Occipital lobe (tissue), 2 donors: ENCODE measurements around the gene PTPN22. TPM values are rescaled to one million over a fixed set of nuclear protein-coding genes. Genes with fewer than 3 reads are reported as not detected.

Experiments used
- DNase-seq: peaks from one replicate; lab custom pipeline; 2025; lab: John Stamatoyannopoulos, UW
- total RNA-seq: library from RNA; depleted of rRNA; stranded (reverse); fragments of >200 nt; gene quantifications from one replicate; pipeline ENCODE4 v1.2.3, GENCODE V29; 2014

PTPN22 gene
- 1.2 TPM for total RNA-seq

DNA sequence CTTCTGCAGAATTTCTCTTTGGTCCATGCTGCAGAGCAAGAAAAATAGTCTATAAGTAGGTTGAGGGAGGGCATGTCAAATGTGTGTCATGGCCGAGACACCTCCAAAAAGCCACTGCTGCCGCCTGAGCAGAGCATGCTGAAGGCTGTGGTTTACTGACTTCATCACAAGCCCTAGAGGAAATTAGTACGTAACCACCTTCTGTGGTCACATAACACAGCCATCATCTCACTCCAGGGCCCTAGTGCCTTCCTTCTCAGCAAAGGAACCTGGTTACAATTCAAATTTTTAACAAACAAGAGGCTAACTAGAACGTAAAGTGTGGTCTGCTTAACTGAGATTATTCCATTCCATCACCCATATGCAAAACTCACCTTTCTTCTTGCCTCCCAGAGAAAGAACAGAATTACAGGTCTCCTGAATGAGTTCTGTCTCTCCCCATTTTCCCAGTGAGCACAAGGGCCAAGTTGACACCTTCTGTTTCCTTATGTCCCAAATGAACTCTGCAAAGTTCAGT lies at the start of gene PTPN22:
TSS of gene PTPN22 (minus strand) at position 116 of the 517 bp plus-strand sequence.
- no peak for DNase-seq

DNA sequence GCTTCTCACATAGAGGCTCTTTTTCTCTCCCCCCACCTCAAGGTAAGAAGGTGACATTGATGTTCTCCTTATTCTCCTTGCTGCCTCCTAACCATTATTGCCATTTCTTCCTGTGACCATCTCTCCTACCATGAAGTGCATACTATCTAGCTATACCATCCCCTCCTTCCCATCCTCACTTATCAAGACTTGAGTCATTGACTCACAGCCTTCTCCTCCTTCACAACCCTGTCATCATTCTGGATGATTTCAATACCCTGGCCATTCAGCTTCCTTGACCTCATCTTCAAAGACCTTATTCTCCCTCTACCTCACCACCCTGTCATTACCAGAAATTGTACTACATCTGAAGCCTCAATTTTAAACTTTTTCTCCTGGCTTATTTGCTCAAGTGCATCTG lies 46.7 kb upstream of the PTPN22 start:
- no peak for DNase-seq

DNA sequence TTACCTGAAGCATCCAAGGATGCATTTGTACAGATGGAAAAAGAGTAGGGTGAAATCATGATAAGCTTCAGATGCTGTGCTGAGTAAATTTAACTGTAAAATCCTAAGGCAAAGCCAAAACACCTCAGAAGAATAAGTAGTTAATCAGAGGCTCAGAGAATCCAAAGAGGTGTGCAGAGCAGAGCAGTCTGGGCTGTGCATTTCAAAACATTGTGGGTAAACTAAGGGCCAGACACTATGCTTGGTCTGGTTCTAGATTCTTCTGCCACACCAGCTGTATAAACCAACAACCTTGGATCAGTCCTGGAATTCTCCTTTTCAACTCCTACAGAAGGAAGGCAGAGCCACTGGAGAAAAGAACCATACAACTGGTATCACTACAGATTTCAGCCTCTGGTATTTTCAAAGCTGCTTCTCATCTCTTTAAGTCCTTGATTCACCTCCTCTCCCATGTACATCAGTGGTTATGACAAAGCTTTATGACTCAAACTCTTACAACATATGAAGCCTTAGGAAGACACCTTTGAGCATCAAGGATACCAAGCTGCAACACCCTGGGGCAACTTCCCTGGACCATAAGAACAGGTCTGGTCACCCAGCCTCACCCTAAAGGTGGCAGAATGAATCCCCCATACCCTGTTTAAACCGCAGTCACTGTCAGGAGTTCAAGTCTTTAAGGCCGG lies 46.0 kb upstream of the PTPN22 start:
- no peak for DNase-seq

DNA sequence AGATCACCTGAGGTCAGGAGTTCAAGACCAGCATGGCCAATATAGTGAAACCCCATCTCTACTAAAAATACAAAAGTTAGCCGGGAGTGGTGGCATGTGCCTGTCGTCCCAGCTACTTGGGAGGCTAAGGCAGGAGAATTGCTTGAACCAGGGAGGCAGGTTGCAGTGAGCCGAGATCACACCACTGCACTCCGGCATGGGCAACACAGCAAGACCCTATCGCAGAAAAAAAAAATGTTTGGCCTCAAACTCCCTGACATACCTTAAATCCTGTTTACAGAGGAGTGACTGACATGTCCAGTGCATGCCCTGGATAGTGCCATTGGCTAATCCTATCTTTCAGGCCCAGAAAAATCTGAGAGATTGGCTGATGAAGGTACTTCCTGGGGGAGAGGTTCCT lies 45.5 kb upstream of the PTPN22 start:
- DNase-seq, result no peak

DNA sequence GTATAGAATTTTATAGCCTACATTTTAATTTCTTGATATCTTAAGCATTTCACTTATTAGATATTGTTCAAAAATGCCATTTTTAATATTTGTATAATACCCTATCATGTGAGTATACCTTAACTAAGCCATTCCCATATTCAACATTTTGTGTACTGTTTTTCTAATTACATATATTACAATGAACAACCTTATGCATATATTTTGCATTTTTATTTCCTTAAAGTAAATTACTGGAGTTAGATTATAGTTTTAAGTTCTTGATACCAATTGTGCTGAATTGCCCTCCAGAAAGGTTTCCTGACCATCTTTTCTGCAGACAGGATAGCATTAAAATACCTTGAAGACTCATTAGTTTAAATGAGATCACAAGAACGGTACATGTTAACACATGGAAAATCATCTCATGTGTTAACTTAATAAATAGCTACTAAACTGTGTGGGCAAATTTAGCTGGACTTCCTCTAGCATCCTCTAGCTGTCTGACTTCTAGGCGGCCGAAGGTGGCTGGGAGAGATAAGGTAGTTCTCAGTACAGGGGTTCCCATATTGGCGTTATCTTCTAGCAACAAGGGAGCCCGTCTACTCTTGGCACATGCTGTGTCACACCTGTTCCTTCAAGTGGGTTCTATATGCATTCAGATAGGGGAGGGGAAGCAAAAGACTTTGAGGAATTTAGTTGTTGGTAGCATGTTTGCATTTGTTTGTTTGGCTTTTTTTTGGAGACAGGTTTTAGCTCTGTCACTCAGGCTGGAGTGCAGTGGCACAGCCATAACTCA lies 42.6 kb upstream of the PTPN22 start:
- no peak for DNase-seq

DNA sequence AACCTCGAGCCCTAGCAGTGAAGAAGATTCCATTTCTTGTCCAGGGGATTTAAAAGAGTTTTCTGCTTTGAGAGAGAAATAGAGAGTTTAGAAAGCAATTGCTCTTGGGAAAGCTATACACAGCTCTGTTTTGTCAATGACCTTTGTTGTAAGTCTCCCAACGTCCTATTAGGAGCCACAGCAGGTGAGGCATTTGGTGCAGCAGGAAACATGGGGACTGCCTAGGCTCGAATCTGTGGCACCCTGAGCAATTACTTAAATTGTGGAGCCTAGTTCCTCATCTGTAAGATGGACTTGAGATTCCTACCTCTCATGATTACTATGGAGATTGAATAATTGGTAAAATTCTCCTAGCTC lies 41.8 kb upstream of the PTPN22 start:
- DNase-seq, result no peak

DNA sequence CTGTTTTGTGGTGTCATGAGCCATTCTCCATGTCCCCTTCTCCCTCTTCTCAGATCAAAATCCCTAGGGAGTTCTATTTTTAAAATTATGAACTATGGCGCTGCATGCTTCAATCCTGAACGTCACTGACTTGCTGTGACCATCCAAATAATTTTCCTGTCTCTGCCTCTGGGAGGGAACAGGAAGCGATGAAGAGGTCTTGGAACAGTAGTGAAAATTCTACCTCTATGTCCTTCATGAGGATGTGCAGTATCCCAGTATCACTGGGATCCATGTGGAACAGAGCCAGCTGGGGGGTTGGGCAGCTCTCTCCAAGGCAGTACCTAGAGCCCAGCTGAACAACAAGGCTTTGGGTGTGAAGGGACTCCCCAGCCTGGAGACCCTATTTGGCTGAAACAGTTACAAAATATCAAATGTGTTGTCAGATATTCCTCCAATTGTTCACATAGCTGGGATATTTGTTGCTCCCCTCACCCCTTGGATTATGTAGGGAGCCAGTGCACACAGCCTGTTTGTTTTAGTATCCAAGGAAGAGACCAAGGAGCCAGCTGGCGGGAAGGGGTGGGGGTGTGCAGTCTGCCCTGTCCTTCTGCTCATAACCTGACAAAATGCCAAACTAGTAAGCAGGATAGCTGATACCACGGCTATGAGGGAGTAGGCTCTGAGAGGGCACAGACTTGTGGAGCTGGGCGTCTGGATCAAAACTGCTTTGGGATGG lies 41.2 kb upstream of the PTPN22 start:
- no peak for DNase-seq

DNA sequence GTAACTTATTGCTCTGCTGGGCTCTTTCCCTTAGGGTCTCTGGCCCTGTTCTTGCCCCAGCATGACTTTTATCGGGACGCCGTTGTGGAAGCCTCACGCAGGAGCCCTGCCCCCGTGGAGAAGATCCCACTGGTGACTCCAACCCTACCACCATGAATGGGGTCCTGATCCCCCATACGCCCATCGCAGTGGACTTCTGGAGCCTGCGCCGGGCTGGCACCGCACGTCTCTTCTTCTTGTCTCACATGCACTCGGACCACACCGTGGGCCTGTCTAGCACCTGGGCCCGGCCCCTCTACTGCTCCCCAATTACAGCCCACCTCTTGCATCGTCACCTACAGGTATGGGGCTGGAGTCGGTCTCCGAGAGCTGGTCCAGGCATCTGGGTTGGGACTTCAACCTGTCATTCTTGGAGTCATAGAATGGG lies 33.9 kb upstream of the PTPN22 start:
- no peak for DNase-seq

DNA sequence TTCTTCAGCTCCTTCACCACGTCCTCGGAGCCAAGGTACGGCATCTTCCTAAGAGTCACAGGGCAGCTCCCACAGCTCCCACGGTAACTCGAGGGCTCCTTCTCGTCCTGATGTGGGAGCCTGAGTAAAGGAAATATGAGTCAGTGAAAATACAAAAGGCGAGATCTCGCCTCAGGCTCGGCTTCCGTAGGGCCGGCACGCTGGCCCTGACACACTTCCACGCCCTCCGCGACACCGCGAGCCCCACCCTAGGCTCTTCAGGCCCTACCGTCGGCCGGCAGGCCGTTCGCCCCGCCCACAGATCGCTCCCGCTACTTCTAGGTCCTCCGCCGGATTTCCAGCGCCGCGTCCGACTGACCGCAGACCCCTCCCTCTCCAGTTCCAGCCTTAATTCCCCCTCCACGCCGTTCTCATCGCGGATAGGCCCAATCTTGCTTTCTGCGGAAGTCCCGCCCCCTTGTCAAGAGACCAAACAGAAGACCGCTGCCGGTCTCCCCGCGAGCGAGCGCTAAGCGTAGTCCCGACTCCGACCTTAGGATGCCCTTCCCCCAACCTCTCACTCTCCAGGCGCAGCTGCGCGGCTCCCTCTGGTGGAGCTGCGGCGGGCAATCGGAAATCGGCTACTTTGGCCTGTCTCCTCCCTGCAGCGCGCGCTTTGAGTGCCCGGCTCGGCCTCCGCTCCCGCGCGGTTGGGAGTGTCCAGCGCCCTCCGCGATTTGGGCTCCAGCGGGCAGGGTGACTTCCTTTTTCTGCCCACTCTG lies 33.3 kb upstream of the PTPN22 start, which contains the start of the genes AP4B1 and DCLRE1B:
TSS of gene AP4B1 (minus strand) at position 126 of the 761 bp plus-strand sequence. CDS start at position 44, 82 bp downstream.
TSS of gene DCLRE1B (plus strand) at position 653 of the 761 bp plus-strand sequence. CDS start 261 bp downstream, outside the sequence.
- DNase-seq, result peak; percentile 98

DNA sequence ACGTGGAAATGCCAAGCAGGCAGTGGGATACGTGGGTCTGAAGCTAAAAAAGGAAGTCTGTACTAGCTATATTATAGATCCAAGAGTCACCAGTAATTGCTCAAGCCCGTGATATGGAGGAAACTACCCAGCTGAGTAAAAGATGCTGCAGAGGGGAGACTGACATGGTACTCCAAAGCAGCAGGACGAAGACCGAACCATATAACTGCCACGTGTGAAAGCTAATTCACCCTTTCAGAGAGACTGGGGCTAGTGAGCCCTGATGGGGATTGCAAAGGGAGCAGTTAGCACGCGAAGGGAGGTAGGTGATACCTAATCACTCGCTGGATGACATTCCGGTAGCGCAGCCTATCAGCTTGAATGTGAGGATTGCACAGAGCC lies 32.8 kb upstream of the PTPN22 start:
- DNase-seq, result peak; percentile 79

DNA sequence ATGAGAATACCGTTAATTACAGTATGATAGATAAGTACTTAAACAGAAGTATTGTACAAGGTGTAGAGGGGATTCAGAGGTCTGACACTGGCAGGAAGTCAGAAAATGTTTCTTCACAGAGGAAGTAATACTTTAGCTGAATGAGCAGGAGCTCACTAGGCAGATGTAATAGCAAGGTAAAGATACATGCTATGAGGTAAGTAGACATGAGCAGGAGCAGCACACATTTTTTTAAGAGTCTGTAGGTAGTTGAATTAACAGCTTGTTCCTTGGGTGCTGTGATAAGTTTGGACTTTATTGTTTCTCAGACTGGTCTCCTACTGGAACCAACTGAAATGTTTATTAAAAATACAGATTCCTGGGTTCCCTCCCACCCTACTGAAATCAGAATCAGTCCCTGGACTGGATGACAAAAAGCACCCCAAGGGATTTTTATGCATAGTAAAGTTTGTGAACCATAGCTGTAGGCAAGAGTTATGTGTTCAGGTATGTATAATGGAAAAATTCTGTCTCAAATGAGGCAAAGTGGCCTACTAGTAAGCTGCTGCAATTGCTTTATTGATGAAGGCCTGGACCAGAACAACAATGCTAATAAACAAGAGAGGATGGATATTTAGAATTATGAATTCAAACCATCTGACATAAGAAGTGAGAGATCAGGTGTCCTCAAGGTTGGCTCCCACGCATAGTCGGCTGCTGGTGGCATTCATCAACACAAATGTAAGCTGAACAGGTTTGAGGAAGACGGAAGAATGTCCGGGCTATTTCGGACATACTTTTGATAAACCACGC lies 32.2 kb upstream of the PTPN22 start:
- no peak for DNase-seq

DNA sequence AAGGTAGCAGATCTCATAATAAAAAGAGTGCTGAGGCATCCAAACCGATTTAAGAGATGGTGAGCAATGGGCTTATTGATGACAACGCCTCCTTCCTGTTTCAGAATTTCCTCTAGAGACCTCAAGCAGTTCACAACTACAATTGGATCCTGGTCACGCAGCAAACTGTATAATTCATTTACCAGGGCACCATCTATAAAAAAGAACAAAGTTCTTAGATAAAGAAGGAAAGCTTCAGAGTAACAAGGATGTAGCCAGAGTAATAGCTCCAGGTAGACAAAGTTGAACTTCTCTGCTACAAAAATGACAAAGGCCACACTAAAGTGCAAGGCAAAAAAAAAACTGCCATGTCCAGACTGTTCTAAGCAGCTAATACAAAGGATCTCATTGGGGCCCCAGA lies 29.7 kb upstream of the PTPN22 start:
- no peak for DNase-seq

DNA sequence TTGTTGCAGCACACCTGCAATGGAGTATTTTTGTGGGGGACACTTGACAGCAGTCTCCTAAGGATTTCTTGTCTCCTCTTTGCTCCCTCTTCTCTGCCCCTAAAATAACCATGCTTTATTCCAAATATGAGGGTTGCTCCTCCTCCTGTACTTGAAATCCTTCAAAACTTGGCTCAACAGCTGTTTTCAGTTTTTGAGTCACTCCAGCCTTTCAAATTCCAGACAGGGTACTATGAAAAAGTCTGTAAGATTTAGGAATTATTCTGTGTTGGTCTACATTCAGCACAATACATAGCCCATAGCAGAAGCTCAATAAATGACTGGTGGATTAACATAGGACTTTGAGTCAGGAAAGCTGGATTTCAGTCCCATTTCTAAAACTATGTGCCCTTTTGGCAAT lies 27.6 kb upstream of the PTPN22 start:
- no peak for DNase-seq

DNA sequence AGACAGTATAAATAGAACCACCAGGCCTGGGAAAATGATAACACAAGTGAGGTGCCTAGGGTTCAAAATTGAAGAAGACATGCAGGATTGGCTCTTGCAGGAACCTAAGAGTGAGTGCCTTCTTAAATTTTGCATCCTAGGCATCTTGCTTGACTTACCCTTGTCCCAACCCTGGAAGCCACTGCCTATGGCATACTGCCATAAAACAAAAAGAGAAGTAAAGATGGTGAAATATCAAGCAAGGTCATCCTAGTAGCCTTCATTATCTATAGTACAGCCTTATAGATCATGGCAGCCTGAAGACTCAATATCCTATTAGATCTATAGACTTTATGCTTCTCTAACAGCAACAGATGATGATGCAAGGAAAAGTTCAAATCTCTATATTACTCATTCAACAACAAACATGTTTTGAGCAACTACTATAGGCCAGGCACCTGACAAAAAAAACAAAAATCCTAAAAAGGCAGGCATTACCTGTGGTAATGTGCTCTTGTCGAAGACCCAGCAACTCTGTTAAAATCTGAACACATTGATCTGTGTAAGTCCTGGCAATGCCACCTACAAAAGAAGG lies 26.8 kb upstream of the PTPN22 start:
- no peak for DNase-seq

DNA sequence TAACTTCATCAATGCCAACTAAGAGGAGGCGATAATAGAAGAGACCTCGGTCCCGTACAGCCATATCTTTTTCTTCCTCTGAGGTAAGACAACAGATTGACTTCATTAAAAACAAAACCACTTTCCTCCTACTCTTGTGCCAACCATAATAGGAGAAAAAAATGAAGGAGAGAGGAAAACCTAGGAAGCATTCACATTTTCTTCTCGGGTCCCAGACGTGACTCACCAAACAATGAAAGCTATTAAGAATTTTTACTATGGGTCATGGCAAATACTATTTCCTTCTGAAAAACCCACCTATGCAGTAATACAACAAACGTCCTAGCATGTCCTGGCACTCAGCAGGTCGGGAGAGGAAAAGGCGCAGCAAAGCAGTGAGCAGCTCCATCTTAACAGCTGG lies 24.4 kb upstream of the PTPN22 start:
- DNase-seq, result no peak

DNA sequence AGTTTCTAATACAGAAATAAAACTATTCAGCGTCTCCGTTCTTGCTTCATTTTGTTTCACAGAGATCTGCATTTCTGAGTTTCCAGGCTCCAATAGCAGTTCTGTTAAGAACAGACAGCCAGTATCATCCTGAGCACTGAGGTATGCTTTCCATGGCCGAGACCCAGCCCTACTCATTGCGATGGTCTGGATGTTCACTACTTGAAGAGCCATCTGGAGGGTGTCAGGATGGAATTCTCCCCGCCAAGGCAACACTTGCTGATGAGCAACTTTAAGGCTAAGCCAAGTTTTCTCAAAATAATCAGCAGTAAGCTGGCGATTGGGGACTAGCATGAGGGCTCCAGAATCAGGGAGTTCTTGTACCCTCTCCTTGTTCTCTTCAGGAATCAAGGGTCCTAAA lies 23.6 kb upstream of the PTPN22 start:
- no peak for DNase-seq

DNA sequence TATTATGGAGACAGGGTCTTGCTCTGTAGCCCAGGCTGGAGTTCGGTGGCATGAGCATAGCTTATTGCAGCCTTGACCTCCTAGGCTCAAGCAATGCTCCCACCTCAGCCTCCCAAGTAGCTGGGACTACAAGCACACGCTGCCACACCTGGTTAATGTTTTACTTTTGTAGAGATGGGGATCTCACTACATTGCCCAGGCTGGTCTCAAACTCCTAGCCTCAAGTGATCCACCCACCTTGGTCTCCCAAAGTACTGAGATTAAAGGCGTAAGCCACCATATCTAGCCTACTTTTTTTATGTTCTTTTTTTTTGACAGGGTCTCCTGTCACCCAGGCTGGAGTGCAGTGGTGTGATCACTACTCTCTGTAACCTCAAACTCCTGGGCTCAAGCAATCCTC lies 21.8 kb upstream of the PTPN22 start:
- no peak for DNase-seq

DNA sequence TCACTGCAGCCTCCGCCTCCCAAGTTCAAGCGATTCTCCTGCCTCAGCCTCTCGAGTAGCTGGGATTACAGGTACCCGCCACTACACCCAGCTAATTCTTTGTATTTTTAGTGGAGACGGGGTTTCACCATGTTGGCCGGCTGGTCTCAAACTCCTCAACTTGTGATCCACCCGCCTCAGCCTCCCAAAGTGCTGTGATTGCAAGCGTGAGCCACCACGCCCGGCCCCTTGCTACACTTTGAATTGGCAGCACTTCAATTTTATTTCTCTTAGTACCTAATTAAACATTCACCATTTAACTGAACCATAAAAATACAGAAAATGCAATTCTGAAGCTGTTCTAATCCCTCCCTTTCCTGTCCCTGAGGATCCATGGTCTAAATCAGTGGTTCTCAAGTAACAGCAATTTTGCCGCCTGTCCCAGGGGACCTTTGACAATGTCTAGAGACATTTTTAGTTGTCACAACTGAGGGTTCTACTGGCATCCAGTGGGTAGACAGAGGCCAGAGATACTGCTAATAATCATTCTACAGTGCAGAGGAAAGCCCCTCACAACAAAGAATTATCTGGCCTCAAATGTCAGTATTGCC lies 20.2 kb upstream of the PTPN22 start:
- DNase-seq, result no peak

DNA sequence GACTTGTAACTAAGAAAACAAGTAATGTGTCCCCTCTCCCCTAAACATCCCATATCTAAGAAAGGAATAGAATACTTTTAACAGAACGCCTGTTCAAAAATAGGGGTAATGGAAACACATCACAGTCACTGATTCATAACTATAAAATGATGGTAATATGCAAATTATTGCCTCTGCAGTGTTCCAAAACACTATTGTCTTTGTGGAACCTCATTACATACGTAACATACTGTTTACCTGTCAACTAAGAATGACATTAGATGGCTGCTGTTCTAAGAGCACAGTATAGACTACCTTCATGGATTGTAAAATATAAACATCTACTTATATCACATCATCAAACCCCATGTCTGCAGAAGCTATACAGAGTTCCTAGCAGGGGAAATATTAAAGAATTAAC lies 19.3 kb upstream of the PTPN22 start:
- DNase-seq, result no peak
